Measurements from ENCODE around the gene PLCD1. TPM values are rescaled to one million over a fixed set of nuclear protein-coding genes. Genes with fewer than 3 reads are reported as not detected.

The PLCD1 gene
- total RNA-seq, 2 experiments from 2014 or later: 6.2 to 8.2 TPM

DNA sequence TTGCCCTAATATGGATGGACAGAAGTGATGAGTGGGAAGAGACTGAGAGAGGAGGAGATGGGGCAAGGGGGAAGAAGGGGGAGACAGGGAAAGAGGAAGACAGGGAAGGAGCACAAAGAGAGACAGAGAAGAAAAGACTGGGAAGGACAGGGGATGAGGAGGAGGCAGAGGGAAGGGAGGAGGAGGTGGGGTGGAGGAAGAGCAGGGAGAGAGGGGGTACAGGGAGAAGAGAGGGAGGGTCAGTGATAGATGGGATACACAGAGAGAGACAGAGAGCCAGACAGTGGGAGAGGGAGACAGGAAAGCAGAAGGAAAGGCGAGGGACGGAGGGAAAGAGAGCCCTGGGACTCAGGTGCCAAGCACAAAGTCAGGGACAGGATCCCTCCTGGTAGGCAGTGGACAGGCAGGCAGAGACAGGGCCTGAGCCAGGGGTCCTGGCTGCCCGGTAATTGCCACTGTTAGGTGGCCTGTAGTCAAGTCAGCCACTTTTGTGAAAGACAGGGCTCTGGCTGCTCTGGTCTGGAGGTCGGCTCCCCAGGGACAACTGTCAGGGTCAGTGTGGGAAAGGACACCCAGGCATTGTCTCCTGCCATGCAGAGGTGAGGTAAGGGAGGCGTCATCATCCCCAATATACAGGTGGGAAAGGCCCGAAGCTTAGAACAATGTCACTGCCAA is 29.1 kb downstream of the PLCD1 start:
- peak overlapping the region; percentile 23 for H3K27ac Mint-ChIP-seq
- intact Hi-C loops (cut with micrococcal nuclease): no loop called here
- no peaks in the 10 kb centered on the region for H3K27me3 Mint-ChIP-seq
- TF ChIP-seq, protein P1, sequence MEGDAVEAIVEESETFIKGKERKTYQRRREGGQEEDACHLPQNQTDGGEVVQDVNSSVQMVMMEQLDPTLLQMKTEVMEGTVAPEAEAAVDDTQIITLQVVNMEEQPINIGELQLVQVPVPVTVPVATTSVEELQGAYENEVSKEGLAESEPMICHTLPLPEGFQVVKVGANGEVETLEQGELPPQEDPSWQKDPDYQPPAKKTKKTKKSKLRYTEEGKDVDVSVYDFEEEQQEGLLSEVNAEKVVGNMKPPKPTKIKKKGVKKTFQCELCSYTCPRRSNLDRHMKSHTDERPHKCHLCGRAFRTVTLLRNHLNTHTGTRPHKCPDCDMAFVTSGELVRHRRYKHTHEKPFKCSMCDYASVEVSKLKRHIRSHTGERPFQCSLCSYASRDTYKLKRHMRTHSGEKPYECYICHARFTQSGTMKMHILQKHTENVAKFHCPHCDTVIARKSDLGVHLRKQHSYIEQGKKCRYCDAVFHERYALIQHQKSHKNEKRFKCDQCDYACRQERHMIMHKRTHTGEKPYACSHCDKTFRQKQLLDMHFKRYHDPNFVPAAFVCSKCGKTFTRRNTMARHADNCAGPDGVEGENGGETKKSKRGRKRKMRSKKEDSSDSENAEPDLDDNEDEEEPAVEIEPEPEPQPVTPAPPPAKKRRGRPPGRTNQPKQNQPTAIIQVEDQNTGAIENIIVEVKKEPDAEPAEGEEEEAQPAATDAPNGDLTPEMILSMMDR (IDR thresholded peaks at IDR 0.05): no peak
- ChIA-PET CTCF (interaction anchor here (4.1 kb wide), 1 partner anchor 26 kb away, joined by 35 read pairs; no protein-coding TSS in a partner anchor), POLR2A (interaction anchor here (2.2 kb wide), 1 partner anchor 10 kb away, joined by 8 read pairs; no protein-coding TSS in a partner anchor)
- peaks cover 54% of the 10 kb centered on the region for H3K4me1 Mint-ChIP-seq (ENCODE audit: low read depth)
- peaks cover 42% of the 10 kb centered on the region for H3K36me3 Mint-ChIP-seq (ENCODE audit: low read depth)
- DNase-seq (no peak), ATAC-seq (no peak)
- H3K9me3 Mint-ChIP-seq: no peaks in the 10 kb centered on the region
- no peak overlapping the region for H3K4me3 Mint-ChIP-seq

DNA sequence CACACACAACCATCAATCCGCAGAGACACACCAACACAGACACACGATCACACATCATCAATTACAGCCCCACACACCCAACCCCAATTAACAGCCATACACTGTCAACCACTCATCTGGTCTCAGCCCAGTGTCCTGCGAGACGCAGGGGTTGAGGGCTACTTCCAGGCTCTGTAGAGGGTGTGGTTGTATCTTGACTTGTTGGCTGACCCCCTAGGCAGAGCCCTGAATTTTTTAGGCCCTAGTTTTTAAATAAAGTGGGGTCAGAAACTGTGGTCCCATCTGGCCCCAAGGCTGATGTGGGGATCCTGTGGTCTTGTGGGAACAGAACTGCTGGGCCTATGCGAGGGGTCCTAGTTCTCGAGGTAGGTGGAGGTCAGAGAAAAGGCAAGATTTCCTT is 29.6 kb downstream of the PLCD1 start:
- Mint-ChIP-seq H3K4me3 (no peak overlapping the region), H3K9me3 (no peaks in the 10 kb centered on the region), H3K4me1 (ENCODE audit: low read depth) (peaks cover 58% of the 10 kb centered on the region), H3K27ac (peak overlapping the region; percentile 23), H3K27me3 (no peaks in the 10 kb centered on the region), H3K36me3 (ENCODE audit: low read depth) (peaks cover 42% of the 10 kb centered on the region)
- ChIA-PET POLR2A (no interaction called here), CTCF (no interaction called here)
- TF ChIP-seq, protein P1 (IDR thresholded peaks at IDR 0.05): no peak
- no peak for DNase-seq
- intact Hi-C loops (cut with micrococcal nuclease): no loop called here
- ATAC-seq: no peak

DNA sequence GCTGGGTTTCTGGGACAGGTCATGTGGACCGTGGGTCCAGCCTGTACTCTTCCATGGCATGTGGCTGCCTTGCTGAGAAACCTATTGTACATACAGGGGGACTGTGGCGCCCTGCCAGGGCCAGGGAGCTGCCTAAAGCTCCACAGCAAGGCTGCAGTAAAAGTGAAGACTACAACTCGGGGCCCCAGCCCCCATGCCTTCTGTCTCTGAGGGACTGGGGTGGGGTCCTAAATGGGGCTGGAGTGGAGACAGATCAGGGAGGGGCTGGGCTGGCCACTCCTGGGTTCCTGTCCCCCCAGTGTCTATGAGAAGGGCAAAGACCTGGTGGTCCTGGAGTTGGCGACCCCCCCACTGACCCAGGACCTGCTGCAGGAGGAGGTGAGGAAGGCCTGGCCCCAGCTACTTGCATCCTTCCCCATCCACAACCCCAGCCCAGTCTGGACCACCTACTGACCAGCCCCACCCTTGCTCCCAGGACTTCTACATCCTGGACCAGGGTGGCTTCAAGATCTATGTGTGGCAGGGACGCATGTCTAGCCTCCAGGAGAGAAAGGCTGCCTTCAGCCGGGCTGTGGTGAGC is 31.6 kb downstream of the PLCD1 start:
- Mint-ChIP-seq H3K4me3 (peak overlapping the region; percentile 79), H3K36me3 (ENCODE audit: low read depth) (peaks cover 33% of the 10 kb centered on the region), H3K4me1 (ENCODE audit: low read depth) (peaks cover 51% of the 10 kb centered on the region), H3K27ac (peak overlapping the region; percentile 97), H3K9me3 (no peaks in the 10 kb centered on the region), H3K27me3 (no peaks in the 10 kb centered on the region)
- intact Hi-C loops (cut with micrococcal nuclease): no loop called here
- CTCF ChIA-PET: interaction anchor here (1.4 to 2.3 kb wide), 6 partner anchors 9 to 142 kb away, joined by 3 to 15 read pairs (median 8); partner anchors contain the start of gene DLEC1
- DNase-seq: no peak
- POLR2A ChIA-PET: interaction anchor here (0.5 to 2.0 kb wide), 5 partner anchors 24 to 1024 kb away, joined by 3 to 5 read pairs (median 3); partner anchors contain the start of genes DLEC1 and PLCD1
- no peak for ATAC-seq
- TF ChIP-seq, protein P1 (IDR thresholded peaks at IDR 0.05): no peak

DNA sequence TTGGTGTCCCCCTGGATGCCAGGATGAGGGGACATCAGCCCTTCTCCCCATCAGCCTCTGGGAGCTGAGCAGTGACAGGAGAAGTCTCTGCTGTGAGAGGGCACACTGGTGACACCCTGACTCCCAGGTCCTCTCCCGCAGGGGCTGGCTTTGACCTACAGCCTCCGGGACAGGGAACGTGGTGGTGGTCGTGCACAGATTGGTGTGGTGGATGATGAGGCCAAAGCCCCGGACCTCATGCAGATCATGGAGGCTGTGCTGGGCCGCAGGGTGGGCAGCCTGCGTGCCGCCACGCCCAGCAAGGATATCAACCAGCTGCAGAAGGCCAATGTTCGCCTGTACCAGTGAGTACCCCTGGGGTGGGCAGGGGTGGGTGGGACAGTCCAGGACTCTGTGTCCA is 32.1 kb downstream of the PLCD1 start:
- DNase-seq (no peak), ATAC-seq (no peak)
- TF ChIP-seq, protein P1 (IDR thresholded peaks at IDR 0.05): no peak
- peaks cover 33% of the 10 kb centered on the region for H3K36me3 Mint-ChIP-seq (ENCODE audit: low read depth)
- H3K9me3 Mint-ChIP-seq: no peaks in the 10 kb centered on the region
- CTCF ChIA-PET: interaction anchor here (1.0 to 2.3 kb wide), 18 partner anchors 8 to 198 kb away, joined by 3 to 15 read pairs (median 4); partner anchors contain the start of gene DLEC1
- POLR2A ChIA-PET: interaction anchor here (0.6 to 2.0 kb wide), 4 partner anchors 24 to 1023 kb away, joined by 3 to 5 read pairs (median 3); partner anchors contain the start of genes DLEC1 and PLCD1
- H3K4me1 Mint-ChIP-seq (ENCODE audit: low read depth): peaks cover 51% of the 10 kb centered on the region
- intact Hi-C loops (cut with micrococcal nuclease): no loop called here
- H3K4me3 Mint-ChIP-seq: no peak overlapping the region
- H3K27me3 Mint-ChIP-seq: no peaks in the 10 kb centered on the region
- H3K27ac Mint-ChIP-seq: no peak overlapping the region
